ENCODE results near the gene UGT1A6. TPM values are rescaled to one million over a fixed set of nuclear protein-coding genes. Genes with fewer than 3 reads are reported as not detected.

Gene UGT1A6
- total RNA-seq, 1 donor from 2014 or later: 1.9 TPM

GRCh38 chr2:233702238-233702637 is 9.5 kb downstream of the UGT1A6 start:
- no peaks in the 10 kb centered on the region for H3K9me3 Mint-ChIP-seq
- H3K27ac Mint-ChIP-seq: no peak overlapping the region
- peaks cover 4% of the 10 kb centered on the region for H3K27me3 Mint-ChIP-seq
- no peaks in the 10 kb centered on the region for H3K4me1 Mint-ChIP-seq (ENCODE audit: unreplicated experiment)
- H3K4me3 Mint-ChIP-seq: no peak overlapping the region
- no peak for TF ChIP-seq CTCF (conservative IDR thresholded peaks at IDR 0.05)
- H3K36me3 Mint-ChIP-seq: no peaks in the 10 kb centered on the region
- no peak for DNase-seq (ENCODE audit: extremely low spot score, unreplicated experiment)

DNA sequence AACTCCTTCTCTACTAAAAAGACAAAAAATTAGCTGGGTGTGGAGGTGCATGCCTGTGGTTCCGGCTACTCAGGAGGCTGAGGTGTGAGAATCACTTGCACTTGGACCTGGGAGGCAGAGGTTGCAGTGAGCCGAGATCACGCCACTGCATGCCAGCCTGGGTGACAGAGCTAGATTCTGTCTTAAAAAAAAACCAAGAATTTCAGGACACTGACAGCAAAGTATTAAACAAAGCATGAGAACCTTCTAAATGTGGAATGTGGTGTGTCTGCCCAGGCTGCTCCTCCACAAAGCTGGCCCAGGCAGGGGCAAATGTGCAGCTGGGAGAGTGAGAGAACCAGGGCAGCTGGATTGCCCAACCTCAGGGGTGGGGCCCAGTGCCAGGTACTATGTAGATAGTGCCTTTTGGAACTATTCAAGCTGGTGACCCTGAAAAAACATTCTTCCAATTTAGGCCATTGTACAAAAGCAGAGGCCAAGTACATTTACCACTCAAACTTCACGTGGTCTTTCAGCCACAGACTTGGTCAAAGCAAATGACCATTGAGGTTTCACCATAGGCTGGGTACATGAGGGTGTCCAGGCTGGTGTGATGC is 13.3 kb downstream of the UGT1A6 start:
- Mint-ChIP-seq H3K36me3 (no peaks in the 10 kb centered on the region), H3K4me3 (no peak overlapping the region), H3K27me3 (peaks cover 12% of the 10 kb centered on the region), H3K27ac (no peak overlapping the region), H3K4me1 (ENCODE audit: unreplicated experiment) (no peaks in the 10 kb centered on the region), H3K9me3 (no peaks in the 10 kb centered on the region)
- no peak for TF ChIP-seq CTCF (conservative IDR thresholded peaks at IDR 0.05)
- no peak for DNase-seq (ENCODE audit: extremely low spot score, unreplicated experiment)

GRCh38 chr2:233706720-233707119 is 14.0 kb downstream of the UGT1A6 start:
- TF ChIP-seq CTCF (conservative IDR thresholded peaks at IDR 0.05): no peak
- H3K4me3 Mint-ChIP-seq: no peak overlapping the region
- no peaks in the 10 kb centered on the region for H3K4me1 Mint-ChIP-seq (ENCODE audit: unreplicated experiment)
- H3K9me3 Mint-ChIP-seq: no peaks in the 10 kb centered on the region
- peaks cover 17% of the 10 kb centered on the region for H3K27me3 Mint-ChIP-seq
- no peaks in the 10 kb centered on the region for H3K36me3 Mint-ChIP-seq
- no peak overlapping the region for H3K27ac Mint-ChIP-seq
- DNase-seq (ENCODE audit: extremely low spot score, unreplicated experiment): no peak

- peaks cover 23% of the 10 kb centered on the region for H3K27me3 Mint-ChIP-seq
- no peaks in the 10 kb centered on the region for H3K4me1 Mint-ChIP-seq (ENCODE audit: unreplicated experiment)
- H3K4me3 Mint-ChIP-seq: no peak overlapping the region
- no peak for TF ChIP-seq CTCF (conservative IDR thresholded peaks at IDR 0.05)
- H3K36me3 Mint-ChIP-seq: no peaks in the 10 kb centered on the region
- H3K27ac Mint-ChIP-seq: no peak overlapping the region
- no peak for DNase-seq (ENCODE audit: extremely low spot score, unreplicated experiment)
- H3K9me3 Mint-ChIP-seq: no peaks in the 10 kb centered on the region
Measured at GRCh38 chr2:233707940-233708644, 15.4 kb downstream of the UGT1A6 start.

- no peak overlapping the region for H3K4me3 Mint-ChIP-seq
- no peak overlapping the region for H3K27ac Mint-ChIP-seq
- H3K4me1 Mint-ChIP-seq (ENCODE audit: unreplicated experiment): no peaks in the 10 kb centered on the region
- DNase-seq (ENCODE audit: extremely low spot score, unreplicated experiment): no peak
- TF ChIP-seq CTCF (conservative IDR thresholded peaks at IDR 0.05): no peak
- peaks cover 30% of the 10 kb centered on the region for H3K27me3 Mint-ChIP-seq
- H3K9me3 Mint-ChIP-seq: no peaks in the 10 kb centered on the region
- H3K36me3 Mint-ChIP-seq: no peaks in the 10 kb centered on the region
Measured at GRCh38 chr2:233708942-233709341, 16.3 kb downstream of the UGT1A6 start.
